HG03103 (cell line): ENCODE results near the gene RNF10.
A peak's percentile ranks its signal among the peaks of the same experiment; 100 is the strongest.
"Not testable (repeated sequence)": the region's sequence is repeated elsewhere in the genome, so short reads cannot be mapped to it uniquely, and the experiment has no call there.

Source experiments
- ATAC-seq: cut with Tn5 transposase; IDR thresholded peaks from one replicate; pipeline ENCODE4 v1.9.1; 2021; ENCODE audit warnings: low read depth; ENCODE audit not compliant: unreplicated experiment

Gene RNF10

GRCh38 chr12:120522568-120522967 lies 11.6 kb upstream of the RNF10 start:
- ATAC-seq = no peak

DNA sequence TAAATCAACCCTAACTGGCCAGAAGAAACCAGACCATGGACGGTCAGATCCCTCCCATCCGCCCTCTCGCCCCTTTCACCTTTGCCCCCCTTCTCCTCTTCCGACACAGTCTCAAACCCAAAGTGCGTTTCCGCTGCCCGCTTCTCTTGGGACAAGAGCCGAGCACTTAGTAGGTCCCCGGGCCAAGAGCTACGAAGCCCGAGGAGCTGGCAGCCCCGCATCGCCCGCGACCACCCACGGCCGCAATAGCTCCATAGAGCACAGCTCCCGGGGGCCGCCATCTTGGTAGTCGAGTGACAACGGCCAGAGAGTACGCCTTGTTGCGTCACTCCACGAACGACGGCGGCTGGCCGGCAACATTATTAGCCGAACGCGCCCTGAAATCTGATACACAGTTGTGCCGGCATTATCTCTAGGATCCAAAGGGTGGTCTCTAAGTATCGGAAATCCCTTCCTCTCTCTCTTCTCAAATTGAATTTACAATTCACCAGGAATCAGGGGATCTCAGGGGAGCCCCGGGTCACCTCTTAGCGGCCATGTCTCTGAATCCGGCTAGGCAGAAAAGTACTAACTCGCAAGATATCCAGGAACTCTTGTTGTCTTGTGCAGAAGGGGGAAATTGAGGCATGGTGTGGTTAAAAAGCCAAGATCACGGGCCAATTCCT lies 5.2 kb upstream of the RNF10 start, which contains the start of gene COQ5:
Gene COQ5 (minus strand): TSS at position 298 of the 665 bp plus-strand sequence. CDS start 17 bp downstream, at position 281.
- peak; percentile 61 for ATAC-seq

DNA sequence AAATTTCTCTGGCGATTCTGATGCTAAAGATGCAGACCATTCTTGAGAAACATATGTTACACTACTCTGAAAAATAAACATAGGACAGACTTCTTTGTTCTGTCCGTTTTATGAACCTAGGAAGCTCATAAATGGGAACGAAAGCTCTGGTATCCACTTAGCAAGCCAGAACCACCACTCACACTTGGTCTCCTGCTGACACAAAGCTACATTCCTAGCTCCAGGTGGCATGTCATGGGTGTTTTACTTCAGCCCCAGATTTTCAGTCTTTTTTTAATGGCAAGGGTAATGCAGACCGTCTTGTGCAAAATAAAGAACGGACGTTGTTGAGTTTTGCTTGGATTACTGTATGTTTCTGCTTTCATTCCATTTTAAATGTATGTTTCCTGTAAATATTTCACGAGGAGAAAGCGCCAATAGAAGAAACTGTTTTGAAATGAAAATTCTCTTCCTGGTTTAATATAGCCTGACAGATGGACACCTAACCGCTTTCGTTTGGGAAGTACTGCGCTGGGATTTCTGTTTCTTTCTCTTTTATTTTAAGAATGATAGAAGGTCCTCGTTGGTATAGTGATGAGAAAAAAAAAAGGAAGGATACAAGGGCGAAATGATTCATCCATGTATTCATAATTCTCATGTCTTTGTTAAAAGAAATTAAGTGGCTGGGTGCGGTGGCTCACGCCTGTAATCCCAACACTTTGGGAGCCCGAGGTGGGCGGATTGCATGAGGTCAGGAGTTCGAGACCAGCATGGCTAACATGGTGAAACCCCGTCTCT lies 4.3 kb upstream of the RNF10 start:
- ATAC-seq = no peak

- ATAC-seq = not testable (repeated sequence)
Measured at GRCh38 chr12:120530418-120530761, 3.8 kb upstream of the RNF10 start.

- ATAC-seq = no peak
Measured at GRCh38 chr12:120532701-120533238, 1.4 kb upstream of the RNF10 start.

DNA sequence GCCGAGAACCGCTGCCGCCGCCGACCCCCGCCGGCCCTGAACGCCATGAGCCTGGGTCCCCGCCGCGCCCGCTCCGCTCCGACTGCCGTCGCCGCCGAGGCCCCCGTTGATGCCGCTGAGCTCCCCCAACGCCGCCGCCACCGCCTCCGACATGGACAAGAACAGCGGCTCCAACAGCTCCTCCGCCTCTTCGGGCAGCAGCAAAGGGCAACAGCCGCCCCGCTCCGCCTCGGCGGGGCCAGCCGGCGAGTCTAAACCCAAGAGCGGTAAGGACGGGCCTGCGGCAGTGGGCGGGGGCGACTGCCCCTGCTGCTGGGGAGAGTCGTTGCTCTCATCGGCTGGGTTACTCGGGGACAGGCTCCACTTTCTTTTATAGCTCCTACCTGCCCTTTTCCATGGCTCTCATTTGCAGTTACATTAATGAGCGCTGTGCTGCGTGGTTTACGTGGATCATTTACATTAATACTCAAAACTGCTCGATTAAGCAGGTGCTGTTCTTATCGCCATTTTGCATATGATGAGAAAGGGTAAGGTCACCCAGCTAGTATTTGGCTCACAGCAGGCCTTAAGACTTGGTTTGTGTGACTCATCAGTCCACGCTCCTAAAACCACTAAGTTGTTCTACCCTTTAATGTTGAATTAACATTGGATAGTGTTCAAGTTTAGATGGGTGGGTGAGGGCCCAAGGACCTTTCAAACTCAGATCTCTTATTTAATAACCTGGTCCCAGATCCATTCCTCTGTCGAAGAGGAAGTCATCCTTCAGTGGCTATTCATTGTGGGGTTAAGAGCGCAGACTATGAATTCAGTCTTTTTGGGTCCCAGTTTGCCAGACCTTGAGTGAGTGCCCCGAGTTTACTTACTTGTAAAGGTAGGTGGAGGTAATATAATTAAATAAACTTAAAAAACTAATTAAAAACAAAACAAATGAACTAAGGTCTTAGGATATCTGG lies 823 bp downstream of the RNF10 start:
- no peak for ATAC-seq

GRCh38 chr12:120536064-120536791 lies 2.1 kb downstream of the RNF10 start:
- no peak for ATAC-seq

DNA sequence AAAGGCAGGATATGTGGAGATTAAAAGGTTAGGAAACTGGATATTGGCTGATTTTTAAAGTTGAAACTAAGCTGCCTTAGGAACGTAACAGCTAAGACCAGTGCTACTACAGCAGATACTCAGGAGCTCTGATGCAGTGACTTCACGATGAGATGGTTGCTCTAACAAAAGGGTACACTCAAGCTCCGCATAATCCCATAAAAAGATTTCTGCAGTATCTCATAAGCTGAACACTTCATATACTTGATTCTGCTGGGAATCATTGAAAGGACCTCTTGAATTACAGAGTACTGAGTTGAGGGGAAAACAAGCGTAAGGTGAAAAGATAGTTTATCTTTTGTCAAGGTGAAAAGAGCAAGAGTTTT lies 3.7 kb downstream of the RNF10 start:
- ATAC-seq = no peak

- no peak for ATAC-seq
Measured at GRCh38 chr12:120538281-120539156, 4.4 kb downstream of the RNF10 start.

GRCh38 chr12:120539303-120539702 lies 5.1 kb downstream of the RNF10 start:
- ATAC-seq = no peak

DNA sequence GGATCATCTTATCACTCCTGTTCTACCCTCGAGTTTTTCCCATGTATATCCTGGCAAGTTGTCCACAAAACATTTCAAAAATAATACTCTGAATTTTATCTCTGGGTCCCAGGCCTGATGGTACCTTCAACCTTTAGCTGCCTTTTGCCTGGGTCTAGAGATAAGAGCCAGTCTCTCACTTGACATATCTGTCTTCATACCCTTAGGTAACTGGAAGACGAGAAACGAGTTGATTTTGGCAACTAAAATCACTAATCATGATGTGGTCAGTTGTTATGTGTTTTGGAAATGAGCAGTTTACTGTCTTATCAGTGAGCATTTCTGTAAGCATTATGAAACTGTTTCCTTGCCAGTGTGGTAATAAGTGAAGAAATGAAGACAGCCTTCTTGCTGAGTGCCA lies 6.3 kb downstream of the RNF10 start:
- ATAC-seq = no peak

GRCh38 chr12:120542166-120542565 lies 8.0 kb downstream of the RNF10 start:
- ATAC-seq = no peak

DNA sequence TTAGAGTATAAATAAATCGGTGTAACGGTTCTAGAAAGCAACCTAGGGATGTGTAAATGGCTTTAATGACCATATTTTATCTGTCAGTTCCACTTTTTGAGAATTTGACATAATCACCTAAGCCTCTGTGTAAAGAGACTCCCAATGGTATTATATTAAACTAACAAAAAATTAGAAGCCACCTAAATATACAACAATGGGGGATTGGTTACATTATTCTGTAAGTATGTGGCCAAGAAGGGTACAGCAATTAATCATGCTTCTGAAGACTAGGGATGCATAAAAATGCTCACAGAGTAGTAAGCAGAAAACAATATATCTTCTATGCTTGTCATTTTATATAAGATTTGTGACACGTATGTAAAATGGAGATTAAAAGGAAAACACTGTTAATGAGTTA lies 10.5 kb downstream of the RNF10 start:
- ATAC-seq = no peak

DNA sequence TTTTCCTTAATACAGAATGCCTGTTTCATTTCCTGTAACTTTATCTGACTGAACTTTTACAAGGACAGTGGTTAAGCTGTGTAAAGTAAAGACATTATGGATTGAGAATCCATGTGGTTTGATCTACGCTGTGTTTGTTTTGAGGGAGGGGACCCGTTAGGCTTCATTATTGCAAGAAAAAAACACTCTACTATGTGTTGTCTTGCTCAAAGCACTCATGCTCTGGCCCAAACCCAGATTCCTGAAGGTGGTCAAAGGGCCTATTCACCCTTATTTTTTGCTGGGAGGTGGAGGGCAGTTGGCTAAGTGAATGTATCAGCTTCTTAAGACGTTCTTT lies 11.9 kb downstream of the RNF10 start:
- no peak for ATAC-seq

GRCh38 chr12:120554678-120555077 lies 20.5 kb downstream of the RNF10 start:
- ATAC-seq = no peak

GRCh38 chr12:120557589-120557988 lies 23.4 kb downstream of the RNF10 start:
- no peak for ATAC-seq

- ATAC-seq = no peak
Measured at GRCh38 chr12:120562906-120563305, 28.8 kb downstream of the RNF10 start.

- ATAC-seq = no peak
Measured at GRCh38 chr12:120563495-120563894, 29.3 kb downstream of the RNF10 start.

- no peak for ATAC-seq
Measured at GRCh38 chr12:120571299-120571698, 37.1 kb downstream of the RNF10 start.
